ENCODE results near the gene ATP8B4. TPM values are rescaled to one million over a fixed set of nuclear protein-coding genes. Genes with fewer than 3 reads are reported as not detected.

The ATP8B4 gene
- total RNA-seq, 1 experiment from 2014 or later: 0.20 TPM

DNA sequence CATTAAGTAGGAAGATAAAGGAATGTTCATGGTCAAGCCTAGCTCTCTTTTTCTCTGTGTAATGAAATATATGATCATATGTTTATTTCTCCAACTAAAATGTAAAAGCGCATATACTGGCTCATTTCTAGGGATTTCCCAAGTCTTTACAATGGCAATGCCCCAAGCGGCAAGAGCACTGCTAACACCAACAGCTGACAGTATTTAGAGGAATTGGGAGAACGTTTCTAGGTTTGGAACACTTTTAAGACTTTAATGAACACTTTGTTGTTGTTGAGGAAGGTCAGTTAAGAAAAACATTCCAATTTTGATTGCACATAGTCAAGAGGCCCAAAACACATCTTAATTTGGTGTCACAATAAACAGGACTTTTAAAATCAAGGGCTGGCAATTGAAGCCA, 132.7 kb downstream of the ATP8B4 start:
- Histone ChIP-seq H3K4me2 (no peak overlapping the region), H3K9me2 (ENCODE audit: insufficient read depth) (no peaks in the 10 kb centered on the region), H3K79me2 (ENCODE audit: low read depth) (no peaks in the 10 kb centered on the region), H3F3A (ENCODE audit: insufficient read depth, low read depth) (no peaks in the 10 kb centered on the region), H2AFZ (no peak overlapping the region), H3K27me3 (ENCODE audit: insufficient read depth, low read depth) (no peaks in the 10 kb centered on the region), H3K27ac (no peak overlapping the region), H3K9me3 (ENCODE audit: insufficient read depth, low read depth) (no peaks in the 10 kb centered on the region), H3K36me3 (ENCODE audit: low read depth) (no peaks in the 10 kb centered on the region), H3K4me1 (replicated peaks; ENCODE audit: insufficient read depth) (no peaks in the 10 kb centered on the region), H3K4me3 (no peak overlapping the region), H4K20me1 (ENCODE audit: insufficient read depth) (no peaks in the 10 kb centered on the region)
- no TSS peak for BruUV-seq (replicated peaks)
- intact Hi-C loops (cut with micrococcal nuclease; ENCODE audit: unreplicated experiment): no loop called here
- ChIA-PET CTCF (no interaction called here), POLR2A (ENCODE audit: unreplicated experiment) (no interaction called here)
- DNase-seq: no peak
- TF ChIP-seq, protein P1, sequence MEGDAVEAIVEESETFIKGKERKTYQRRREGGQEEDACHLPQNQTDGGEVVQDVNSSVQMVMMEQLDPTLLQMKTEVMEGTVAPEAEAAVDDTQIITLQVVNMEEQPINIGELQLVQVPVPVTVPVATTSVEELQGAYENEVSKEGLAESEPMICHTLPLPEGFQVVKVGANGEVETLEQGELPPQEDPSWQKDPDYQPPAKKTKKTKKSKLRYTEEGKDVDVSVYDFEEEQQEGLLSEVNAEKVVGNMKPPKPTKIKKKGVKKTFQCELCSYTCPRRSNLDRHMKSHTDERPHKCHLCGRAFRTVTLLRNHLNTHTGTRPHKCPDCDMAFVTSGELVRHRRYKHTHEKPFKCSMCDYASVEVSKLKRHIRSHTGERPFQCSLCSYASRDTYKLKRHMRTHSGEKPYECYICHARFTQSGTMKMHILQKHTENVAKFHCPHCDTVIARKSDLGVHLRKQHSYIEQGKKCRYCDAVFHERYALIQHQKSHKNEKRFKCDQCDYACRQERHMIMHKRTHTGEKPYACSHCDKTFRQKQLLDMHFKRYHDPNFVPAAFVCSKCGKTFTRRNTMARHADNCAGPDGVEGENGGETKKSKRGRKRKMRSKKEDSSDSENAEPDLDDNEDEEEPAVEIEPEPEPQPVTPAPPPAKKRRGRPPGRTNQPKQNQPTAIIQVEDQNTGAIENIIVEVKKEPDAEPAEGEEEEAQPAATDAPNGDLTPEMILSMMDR (conservative IDR thresholded peaks at IDR 0.05): no peak
- no peak for TF ChIP-seq EZH2 (IDR thresholded peaks at IDR 0.05; ENCODE audit: low read depth)

DNA sequence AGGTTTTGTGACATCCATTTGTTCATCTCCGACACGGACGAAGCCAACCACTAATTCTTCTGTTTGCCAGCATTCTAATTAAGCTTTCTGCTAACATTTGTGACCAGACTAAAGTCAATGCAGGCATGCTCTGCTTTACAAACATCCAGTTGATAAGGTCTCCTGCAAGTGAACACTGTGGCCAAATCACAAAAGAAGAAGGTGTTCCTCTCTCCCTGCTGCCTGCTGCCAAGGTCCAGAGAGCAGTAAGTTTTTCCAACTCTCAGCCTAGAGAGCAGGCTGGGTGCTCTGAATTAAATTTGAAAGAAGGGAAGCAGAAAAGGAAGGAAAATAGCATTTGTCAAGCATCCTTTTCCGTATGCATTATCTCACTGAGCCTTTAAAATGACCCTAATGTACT, 133.6 kb downstream of the ATP8B4 start:
- BruUV-seq (replicated peaks): no TSS peak
- Histone ChIP-seq H3K4me3 (no peak overlapping the region), H4K20me1 (ENCODE audit: insufficient read depth) (no peaks in the 10 kb centered on the region), H3K4me2 (no peak overlapping the region), H2AFZ (no peak overlapping the region), H3F3A (ENCODE audit: insufficient read depth, low read depth) (no peaks in the 10 kb centered on the region), H3K36me3 (ENCODE audit: low read depth) (no peaks in the 10 kb centered on the region), H3K79me2 (ENCODE audit: low read depth) (no peaks in the 10 kb centered on the region), H3K9me3 (ENCODE audit: insufficient read depth, low read depth) (no peaks in the 10 kb centered on the region), H3K27me3 (ENCODE audit: insufficient read depth, low read depth) (no peaks in the 10 kb centered on the region), H3K4me1 (replicated peaks; ENCODE audit: insufficient read depth) (no peaks in the 10 kb centered on the region), H3K9me2 (ENCODE audit: insufficient read depth) (no peaks in the 10 kb centered on the region), H3K27ac (no peak overlapping the region)
- no peak for DNase-seq
- TF ChIP-seq, protein P1 (conservative IDR thresholded peaks at IDR 0.05): no peak
- TF ChIP-seq EZH2 (IDR thresholded peaks at IDR 0.05; ENCODE audit: low read depth): no peak
- ChIA-PET CTCF (no interaction called here), POLR2A (ENCODE audit: unreplicated experiment) (no interaction called here)
- intact Hi-C loops (cut with micrococcal nuclease; ENCODE audit: unreplicated experiment): no loop called here

DNA sequence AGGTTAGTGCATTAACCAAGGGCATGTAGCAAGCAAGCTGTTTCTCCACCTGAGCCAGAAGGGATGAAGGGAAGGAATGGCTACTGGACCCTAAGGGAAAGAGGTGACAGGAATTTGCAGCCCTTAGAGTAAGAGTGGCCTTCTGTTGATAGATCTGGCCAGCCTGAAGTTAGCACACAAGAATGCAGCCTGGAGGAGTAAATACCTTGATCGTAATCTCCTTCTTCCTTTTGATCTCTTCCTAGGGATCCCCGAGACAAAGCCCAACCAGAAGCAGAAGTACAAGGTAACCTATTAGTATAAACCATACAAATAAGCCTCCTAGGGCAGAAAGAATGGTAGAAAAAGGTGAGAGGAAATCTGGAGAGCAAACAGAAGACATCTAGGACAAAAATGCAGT, 134.6 kb downstream of the ATP8B4 start:
- H3K4me1 ChIP-seq (replicated peaks; ENCODE audit: insufficient read depth): no peaks in the 10 kb centered on the region
- CTCF ChIA-PET: no interaction called here
- POLR2A ChIA-PET (ENCODE audit: unreplicated experiment): no interaction called here
- H3K27ac ChIP-seq: no peak overlapping the region
- no peaks in the 10 kb centered on the region for H3K27me3 ChIP-seq (ENCODE audit: insufficient read depth, low read depth)
- intact Hi-C loops (cut with micrococcal nuclease; ENCODE audit: unreplicated experiment): no loop called here
- H3K4me2 ChIP-seq: peak overlapping the region; percentile 13
- H2AFZ ChIP-seq: no peak overlapping the region
- BruUV-seq (replicated peaks): no TSS peak
- H3K9me3 ChIP-seq (ENCODE audit: insufficient read depth, low read depth): no peaks in the 10 kb centered on the region
- no peaks in the 10 kb centered on the region for H3F3A ChIP-seq (ENCODE audit: insufficient read depth, low read depth)
- no peaks in the 10 kb centered on the region for H3K36me3 ChIP-seq (ENCODE audit: low read depth)
- peak in 1 of 2 experiments; percentile 49 for DNase-seq
- no peaks in the 10 kb centered on the region for H4K20me1 ChIP-seq (ENCODE audit: insufficient read depth)
- no peaks in the 10 kb centered on the region for H3K79me2 ChIP-seq (ENCODE audit: low read depth)
- no peak overlapping the region for H3K4me3 ChIP-seq
- TF ChIP-seq, protein P1 (conservative IDR thresholded peaks at IDR 0.05): no peak
- TF ChIP-seq EZH2 (IDR thresholded peaks at IDR 0.05; ENCODE audit: low read depth): no peak
- H3K9me2 ChIP-seq (ENCODE audit: insufficient read depth): no peaks in the 10 kb centered on the region
